IPS-18c (cell line): ENCODE measurements around the gene SLC22A3.

Experiments
- H3K4me3 ChIP-seq: 2 replicates; pipeline ENCODE4 v1.7.0; 2013; ENCODE audit warnings: low read depth, mild to moderate bottlenecking, low read length, moderate library complexity; ENCODE audit not compliant: insufficient read depth
- H3K9me3 ChIP-seq: one replicate; pipeline ENCODE4 v1.6.1; 2013; ENCODE audit warnings: mild to moderate bottlenecking, low read length, moderate library complexity; ENCODE audit not compliant: control insufficient read depth, insufficient read depth

SLC22A3 gene

GRCh38 chr6:160420969-160421556 lies 72.9 kb downstream of the SLC22A3 start:
- no peaks in the 10 kb centered on the region for H3K9me3 ChIP-seq
- no peak overlapping the region for H3K4me3 ChIP-seq

DNA sequence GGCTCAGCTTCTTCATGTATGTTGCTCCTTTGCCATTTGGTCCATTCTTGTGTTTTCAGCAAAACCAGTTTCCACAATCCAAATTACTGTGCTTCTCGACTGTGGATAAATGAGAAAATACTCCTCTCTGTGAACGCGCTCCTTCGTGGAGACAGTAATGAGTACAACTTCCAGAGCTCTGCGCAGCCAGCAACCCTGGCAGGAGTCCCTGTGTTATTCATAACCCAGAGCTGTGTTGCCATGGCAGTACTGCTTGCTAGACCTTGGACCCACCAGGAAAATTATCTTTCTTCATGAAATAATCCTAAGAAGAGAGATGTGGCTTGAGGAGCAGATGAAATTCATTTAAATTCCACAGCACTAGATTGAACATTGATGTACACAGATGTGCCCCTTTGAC lies 73.7 kb downstream of the SLC22A3 start:
- Histone ChIP-seq H3K9me3 (no peaks in the 10 kb centered on the region), H3K4me3 (no peak overlapping the region)

GRCh38 chr6:160424256-160424655 lies 76.1 kb downstream of the SLC22A3 start:
- H3K9me3 ChIP-seq = no peaks in the 10 kb centered on the region
- no peak overlapping the region for H3K4me3 ChIP-seq

GRCh38 chr6:160426136-160426535 lies 78.0 kb downstream of the SLC22A3 start:
- Histone ChIP-seq H3K9me3 (no peaks in the 10 kb centered on the region), H3K4me3 (no peak overlapping the region)

DNA sequence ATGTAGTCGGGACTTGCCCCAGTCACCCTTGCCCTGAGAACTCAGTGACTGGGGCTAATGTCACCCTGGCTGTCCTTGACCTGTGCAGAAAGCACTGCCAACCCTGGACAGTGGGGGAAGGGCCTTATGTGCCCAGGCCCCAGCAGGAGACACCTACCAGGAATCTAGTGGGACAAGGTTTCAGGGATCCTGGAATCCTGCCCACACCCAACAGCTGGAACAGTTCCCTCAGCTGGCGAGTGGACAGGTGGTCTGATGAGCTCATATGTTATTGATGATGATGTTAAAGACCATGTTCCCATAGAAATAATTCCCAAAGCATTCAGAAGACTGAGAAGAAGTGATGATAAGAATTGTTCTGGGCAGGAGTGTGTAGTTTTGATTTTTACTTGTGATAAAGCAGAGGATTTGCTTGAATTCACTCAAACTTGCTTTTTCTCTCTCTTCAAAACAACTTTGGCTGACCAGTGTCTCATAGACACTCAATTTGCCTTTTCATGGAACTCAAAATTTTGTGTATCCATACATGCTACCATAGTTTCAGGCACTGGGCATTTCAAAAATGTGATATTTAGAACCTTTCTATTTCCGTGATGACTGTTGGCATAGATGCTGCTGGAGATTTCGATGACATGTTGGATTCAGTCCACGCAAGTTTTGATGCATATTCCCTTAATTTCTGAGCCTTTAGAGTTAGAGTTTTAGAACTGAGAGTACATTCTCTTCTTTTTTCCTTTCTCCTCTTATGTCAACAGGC lies 79.3 kb downstream of the SLC22A3 start:
- no peaks in the 10 kb centered on the region for H3K9me3 ChIP-seq
- H3K4me3 ChIP-seq = no peak overlapping the region

DNA sequence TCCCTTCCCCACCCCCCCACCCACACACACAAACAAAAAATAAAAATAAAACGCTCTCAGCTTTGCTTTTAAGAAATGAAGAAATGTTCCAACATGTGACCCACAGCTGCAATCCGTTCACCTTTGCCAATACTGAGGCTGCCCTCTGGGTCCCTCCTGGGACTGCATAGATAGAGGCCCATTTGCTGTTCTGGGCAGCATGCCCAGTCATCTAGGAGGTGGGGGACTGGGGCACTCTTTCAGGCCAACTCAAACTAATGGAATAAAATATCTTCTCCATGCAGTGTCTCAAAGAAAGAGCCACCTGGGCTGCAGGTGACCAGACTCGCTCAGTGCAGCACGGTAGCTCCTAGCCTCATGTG lies 79.9 kb downstream of the SLC22A3 start:
- H3K4me3 ChIP-seq = no peak overlapping the region
- H3K9me3 ChIP-seq = no peaks in the 10 kb centered on the region

- Histone ChIP-seq H3K9me3 (no peaks in the 10 kb centered on the region), H3K4me3 (peak overlapping the region; percentile 28; the same call in 1 of the 2 replicates)
Measured at GRCh38 chr6:160428818-160429619, 80.8 kb downstream of the SLC22A3 start.

- Histone ChIP-seq H3K4me3 (peak overlapping the region; percentile 28; the same call in 1 of the 2 replicates), H3K9me3 (no peaks in the 10 kb centered on the region)
Measured at GRCh38 chr6:160429620-160429895, 81.4 kb downstream of the SLC22A3 start.

GRCh38 chr6:160430203-160430602 lies 82.0 kb downstream of the SLC22A3 start:
- no peaks in the 10 kb centered on the region for H3K9me3 ChIP-seq
- no peak overlapping the region for H3K4me3 ChIP-seq

DNA sequence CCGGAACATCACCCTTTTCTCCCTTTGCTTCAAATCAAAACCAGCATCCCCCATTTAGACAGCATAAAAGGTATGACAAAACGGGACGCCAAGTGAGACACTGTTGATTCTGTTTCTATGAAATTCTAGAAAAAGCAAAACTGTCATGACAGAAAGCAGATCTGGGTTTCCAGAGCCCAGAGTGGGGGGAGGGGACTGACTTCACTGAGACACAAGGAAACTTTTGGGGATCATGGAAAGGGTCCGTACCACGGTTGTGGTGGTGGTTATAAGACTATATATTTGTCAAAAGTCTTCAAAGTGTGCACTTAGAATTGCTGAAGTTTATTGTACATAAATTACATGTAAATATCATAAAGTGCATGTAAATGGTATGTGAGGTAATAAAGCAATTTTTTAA lies 82.6 kb downstream of the SLC22A3 start:
- no peak overlapping the region for H3K4me3 ChIP-seq
- no peaks in the 10 kb centered on the region for H3K9me3 ChIP-seq

GRCh38 chr6:160431226-160431625 lies 83.0 kb downstream of the SLC22A3 start:
- no peak overlapping the region for H3K4me3 ChIP-seq
- H3K9me3 ChIP-seq = no peaks in the 10 kb centered on the region

DNA sequence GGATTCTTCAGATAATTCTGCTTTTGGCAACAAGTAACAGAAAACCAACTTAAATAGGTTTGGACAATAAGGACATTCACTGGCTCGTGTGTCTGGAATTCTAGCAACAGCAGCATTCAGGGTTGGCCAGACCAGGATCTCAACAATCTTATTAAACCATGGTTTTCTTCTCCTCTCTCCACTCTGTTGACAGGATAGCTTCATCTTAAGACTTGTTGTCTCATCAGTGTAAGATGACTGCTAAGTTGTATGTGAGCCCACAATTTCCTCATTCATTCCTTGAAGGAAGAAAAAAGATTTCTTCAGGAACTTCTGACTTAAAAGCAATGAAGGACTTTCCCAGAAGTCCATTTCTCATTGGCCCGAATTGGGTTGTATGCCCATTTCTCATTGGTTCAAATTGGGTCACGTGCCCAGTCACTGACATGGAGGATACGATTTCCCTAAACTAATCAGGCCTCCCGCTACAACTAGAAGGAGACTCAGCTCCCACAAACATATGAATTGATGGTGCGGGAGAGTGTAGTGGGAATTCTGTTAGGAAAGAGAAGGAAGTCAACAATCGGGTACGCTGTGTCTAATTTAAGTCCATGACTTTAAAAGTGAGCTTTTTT lies 83.7 kb downstream of the SLC22A3 start:
- no peak overlapping the region for H3K4me3 ChIP-seq

DNA sequence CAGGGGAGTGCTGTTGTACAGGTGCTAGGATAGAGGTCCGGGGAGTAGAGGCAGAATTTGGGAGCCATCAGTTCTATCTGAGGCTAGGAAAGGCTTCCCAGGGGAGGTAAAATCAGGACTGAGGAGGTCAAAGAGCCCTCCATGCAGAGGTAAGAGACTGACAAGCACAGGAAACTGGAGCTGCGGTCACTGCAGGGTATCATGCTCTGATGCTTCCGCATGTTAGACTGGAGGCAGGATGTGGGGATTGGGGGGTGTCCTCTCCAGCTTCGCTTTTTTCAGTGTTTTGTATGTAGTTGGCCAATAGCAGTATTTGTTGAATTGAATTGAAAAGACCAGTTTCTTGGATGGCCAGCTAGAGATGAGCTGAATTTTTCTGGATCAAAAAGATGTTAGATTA lies 87.8 kb downstream of the SLC22A3 start:
- Histone ChIP-seq H3K9me3 (no peaks in the 10 kb centered on the region), H3K4me3 (no peak overlapping the region)

More for the DNA sequence above, 83.7 kb downstream of the SLC22A3 start:
- H3K9me3 ChIP-seq = no peaks in the 10 kb centered on the region

GRCh38 chr6:160437154-160437553 lies 89.0 kb downstream of the SLC22A3 start:
- H3K4me3 ChIP-seq = no peak overlapping the region
- no peaks in the 10 kb centered on the region for H3K9me3 ChIP-seq

DNA sequence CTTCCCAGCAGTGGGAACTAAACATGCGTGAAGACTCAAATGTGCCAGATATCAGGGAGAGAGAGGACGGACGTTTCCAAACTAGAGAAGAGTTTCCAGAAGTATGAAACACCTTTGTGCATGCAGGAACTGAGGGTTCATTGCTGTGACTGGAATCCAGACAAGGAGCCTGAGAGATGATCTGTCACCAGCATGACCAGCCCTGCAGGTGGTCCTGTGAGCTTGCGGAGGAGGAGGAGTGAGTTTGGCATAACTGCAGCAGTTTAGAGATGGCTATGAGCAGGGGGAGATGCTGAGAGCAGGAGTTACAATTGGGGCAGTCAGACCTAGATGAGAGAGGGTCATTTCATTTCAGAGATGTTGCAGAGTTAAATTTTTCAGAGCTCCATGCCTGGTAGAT lies 89.6 kb downstream of the SLC22A3 start:
- Histone ChIP-seq H3K9me3 (no peaks in the 10 kb centered on the region), H3K4me3 (no peak overlapping the region)

- H3K4me3 ChIP-seq = no peak overlapping the region
- no peaks in the 10 kb centered on the region for H3K9me3 ChIP-seq
Measured at GRCh38 chr6:160438481-160438880, 90.3 kb downstream of the SLC22A3 start.

DNA sequence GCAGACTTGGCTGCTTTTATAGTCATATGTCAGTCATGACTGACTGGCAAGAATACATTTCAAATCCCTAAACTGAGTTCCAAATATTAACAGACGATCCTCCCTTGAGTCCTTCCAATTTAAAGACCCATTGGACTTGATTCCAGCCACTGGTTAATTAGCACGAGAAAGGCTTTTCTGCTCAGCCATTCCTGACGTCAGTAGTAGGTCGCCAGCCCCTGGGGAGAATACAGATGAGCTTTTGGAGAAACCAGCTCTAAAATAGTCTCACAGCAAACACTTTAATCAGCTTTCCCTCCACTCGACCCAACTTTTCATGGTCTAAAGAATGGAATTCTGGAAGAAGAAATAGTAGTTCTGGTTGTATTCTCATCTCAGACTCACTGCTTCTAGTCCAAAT lies 91.6 kb downstream of the SLC22A3 start:
- no peaks in the 10 kb centered on the region for H3K9me3 ChIP-seq
- H3K4me3 ChIP-seq = no peak overlapping the region

GRCh38 chr6:160442151-160442550 lies 94.0 kb downstream of the SLC22A3 start:
- no peak overlapping the region for H3K4me3 ChIP-seq
- H3K9me3 ChIP-seq = no peaks in the 10 kb centered on the region
